Measurements from ENCODE around the gene GLYATL1. TPM values are rescaled to one million over a fixed set of nuclear protein-coding genes. Genes with fewer than 3 reads are reported as not detected.
A peak's percentile ranks its signal among the peaks of the same experiment; 100 is the strongest.
"Not testable (repeated sequence)": the region's sequence is repeated elsewhere in the genome, so short reads cannot be mapped to it uniquely, and the experiment has no call there.

Gene GLYATL1
- total RNA-seq, 3 donors from 2014 or later = 0.19 TPM; not detected in 2

DNA sequence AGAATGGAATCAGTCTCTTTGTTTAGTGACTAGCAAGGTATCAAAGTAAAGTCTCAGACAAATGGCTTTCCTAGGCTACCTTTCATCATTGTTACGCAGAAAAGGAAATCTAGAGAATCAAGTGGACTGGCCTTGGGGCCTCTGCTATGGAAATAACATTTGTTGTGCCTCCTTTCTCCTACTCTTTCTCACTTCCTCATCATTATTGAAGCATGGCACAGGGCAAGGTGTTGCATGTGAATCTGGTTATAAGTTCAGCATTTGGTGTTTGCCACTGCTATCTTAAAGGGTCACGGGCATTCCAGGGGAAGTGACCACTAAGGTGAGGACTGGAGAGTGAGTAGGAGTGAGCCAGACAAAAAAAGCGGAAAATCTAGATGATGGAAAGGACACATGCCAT, 54.9 kb downstream of the GLYATL1 start:
- TF ChIP-seq, protein P1, sequence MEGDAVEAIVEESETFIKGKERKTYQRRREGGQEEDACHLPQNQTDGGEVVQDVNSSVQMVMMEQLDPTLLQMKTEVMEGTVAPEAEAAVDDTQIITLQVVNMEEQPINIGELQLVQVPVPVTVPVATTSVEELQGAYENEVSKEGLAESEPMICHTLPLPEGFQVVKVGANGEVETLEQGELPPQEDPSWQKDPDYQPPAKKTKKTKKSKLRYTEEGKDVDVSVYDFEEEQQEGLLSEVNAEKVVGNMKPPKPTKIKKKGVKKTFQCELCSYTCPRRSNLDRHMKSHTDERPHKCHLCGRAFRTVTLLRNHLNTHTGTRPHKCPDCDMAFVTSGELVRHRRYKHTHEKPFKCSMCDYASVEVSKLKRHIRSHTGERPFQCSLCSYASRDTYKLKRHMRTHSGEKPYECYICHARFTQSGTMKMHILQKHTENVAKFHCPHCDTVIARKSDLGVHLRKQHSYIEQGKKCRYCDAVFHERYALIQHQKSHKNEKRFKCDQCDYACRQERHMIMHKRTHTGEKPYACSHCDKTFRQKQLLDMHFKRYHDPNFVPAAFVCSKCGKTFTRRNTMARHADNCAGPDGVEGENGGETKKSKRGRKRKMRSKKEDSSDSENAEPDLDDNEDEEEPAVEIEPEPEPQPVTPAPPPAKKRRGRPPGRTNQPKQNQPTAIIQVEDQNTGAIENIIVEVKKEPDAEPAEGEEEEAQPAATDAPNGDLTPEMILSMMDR (IDR thresholded peaks at IDR 0.05) = no peak
- DNase-seq = no peak

DNA sequence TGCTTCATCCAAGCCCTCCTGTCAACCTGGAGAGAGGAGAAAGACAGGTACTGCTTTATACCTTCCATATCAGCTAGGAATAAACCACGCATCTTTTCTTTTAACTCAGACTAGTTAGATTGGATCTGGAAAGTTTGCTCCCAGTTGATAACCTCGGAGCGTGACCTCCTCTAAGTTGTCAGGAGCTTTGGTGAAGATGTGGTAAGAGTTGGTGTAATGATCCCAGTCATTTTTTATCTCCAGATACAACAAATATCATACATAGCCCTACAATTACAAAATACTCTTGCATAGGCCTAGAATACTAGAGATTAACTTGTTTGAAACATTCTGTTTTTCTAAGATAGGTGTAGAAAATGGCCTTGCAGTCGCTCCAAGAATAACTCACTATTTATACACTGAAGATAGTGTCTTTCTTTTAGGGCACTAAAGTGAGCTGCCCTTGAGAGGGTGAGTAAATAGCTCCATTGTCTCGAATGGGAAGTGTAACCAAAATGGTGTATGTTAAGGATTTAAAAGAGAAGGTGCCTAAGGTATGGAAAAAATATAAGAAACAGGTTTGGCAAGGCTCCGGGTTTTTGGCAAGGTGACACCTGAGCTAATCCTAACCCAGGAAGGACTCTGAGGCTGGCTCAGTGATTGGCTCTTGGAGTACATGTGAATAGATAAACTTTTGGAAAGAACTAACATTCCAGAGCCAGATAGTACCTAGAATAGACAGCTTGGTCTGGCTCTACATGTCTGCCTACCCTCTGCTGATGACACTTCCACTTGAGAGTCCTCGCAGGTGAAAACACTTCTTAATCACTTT, 59.4 kb downstream of the GLYATL1 start:
- intact Hi-C loops (cut with DNase I, micrococcal nuclease) = no loop called here
- Histone ChIP-seq H3K4me3 (no peak overlapping the region), H3K9me3 (no peaks in the 10 kb centered on the region), H3K36me3 (ENCODE audit: low read depth) (no peaks in the 10 kb centered on the region), H3K4me1 (ENCODE audit: low read depth) (no peaks in the 10 kb centered on the region)
- ATAC-seq (peak; percentile 14), DNase-seq (no peak)
- TF ChIP-seq, protein P1 (IDR thresholded peaks at IDR 0.05) = no peak

More for the DNA sequence above, 54.9 kb downstream of the GLYATL1 start:
- intact Hi-C loops (cut with DNase I, micrococcal nuclease) = no loop called here
- H3K4me3 ChIP-seq = no peak overlapping the region
- H3K36me3 ChIP-seq (ENCODE audit: low read depth) = no peaks in the 10 kb centered on the region
- H3K9me3 ChIP-seq = no peaks in the 10 kb centered on the region
- no peaks in the 10 kb centered on the region for H3K4me1 ChIP-seq (ENCODE audit: low read depth)
- no peak for ATAC-seq

DNA sequence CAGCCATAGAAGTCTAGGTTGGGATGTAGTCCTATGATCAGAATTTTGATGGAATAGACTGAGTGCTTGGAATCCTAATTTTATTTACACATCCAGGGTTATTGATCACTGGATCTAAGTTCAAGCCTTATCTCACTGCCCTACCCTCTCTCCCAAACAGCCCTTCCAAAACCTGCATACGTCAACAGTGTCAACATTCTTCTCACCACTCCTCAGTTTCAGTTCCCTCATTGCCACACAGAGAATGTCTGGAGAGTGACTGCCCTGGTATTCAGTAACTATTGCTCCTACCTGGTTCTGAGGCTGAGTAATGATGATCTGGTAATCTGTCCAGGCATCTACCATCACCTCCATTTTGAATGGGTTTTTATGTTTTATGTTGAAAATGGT, 60.0 kb downstream of the GLYATL1 start:
- DNase-seq = peak in 1 of 3 donors; percentile 16
- Histone ChIP-seq H3K4me1 (ENCODE audit: low read depth) (no peaks in the 10 kb centered on the region), H3K4me3 (no peak overlapping the region), H3K9me3 (no peaks in the 10 kb centered on the region), H3K36me3 (ENCODE audit: low read depth) (no peaks in the 10 kb centered on the region)
- intact Hi-C loops (cut with DNase I, micrococcal nuclease) = no loop called here
- ATAC-seq = peak; percentile 87
- TF ChIP-seq, protein P1 (IDR thresholded peaks at IDR 0.05) = no peak

DNA sequence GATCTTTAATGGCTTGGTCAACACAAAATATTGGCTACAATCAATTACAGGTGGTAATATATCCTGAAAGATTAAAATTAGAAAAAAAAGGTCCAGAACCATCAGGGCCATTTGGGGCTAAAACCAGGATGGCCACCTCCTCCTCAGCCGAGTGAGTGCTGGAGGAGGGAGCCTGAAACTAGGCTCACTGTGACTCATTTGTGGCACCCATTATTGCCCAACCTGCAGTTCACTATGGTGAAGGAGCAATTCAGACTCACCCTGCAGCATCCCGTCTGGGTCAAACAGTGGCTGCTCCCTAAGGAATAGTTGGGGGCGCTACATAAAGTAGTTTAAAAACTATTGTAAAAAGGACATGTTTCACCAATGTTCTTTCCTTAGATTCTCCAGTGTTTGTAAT, 60.7 kb downstream of the GLYATL1 start:
- Histone ChIP-seq H3K9me3 (no peaks in the 10 kb centered on the region), H3K36me3 (ENCODE audit: low read depth) (no peaks in the 10 kb centered on the region), H3K4me1 (ENCODE audit: low read depth) (no peaks in the 10 kb centered on the region), H3K4me3 (no peak overlapping the region)
- no peak for ATAC-seq
- intact Hi-C loops (cut with DNase I, micrococcal nuclease) = no loop called here
- TF ChIP-seq, protein P1 (IDR thresholded peaks at IDR 0.05) = no peak
- DNase-seq = no peak

DNA sequence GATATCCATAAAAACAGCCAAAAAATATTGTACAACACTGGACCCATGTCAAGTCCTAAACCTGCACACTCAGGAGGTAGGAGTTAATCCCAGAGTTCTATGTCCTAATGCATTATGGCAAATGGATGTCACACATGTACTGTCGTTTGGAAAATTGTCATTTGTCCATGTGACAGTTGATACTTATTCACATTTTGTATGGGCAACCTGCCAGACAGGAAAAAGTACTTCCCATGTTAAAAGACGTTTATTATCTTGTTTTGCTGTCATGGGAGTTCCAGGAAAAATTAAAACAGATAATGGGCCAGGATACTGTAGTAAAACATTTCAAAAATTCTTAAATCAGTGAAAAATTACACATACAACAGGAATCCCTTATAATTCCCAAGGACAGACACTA, 62.7 kb downstream of the GLYATL1 start:
- ATAC-seq; H3K36me3 ChIP-seq (ENCODE audit: low read depth); H3K4me1 ChIP-seq (ENCODE audit: low read depth); H3K4me3 ChIP-seq; H3K9me3 ChIP-seq; intact Hi-C loops (cut with DNase I, micrococcal nuclease); DNase-seq: not testable (repeated sequence)

Other genes starting within 250 kb of the GLYATL1 start
- gene GLYAT, start 207.5 kb upstream of the GLYATL1 start, total RNA-seq = not detected
- not detected for gene GLYATL2, start 94.8 kb upstream of the GLYATL1 start, total RNA-seq
- not detected for gene GLYATL1B, start 146.8 kb downstream of the GLYATL1 start, total RNA-seq
- 1 to 10 TPM; 1.8 to 7.8 (median 2.5) TPM for gene FAM111B, start 167.7 kb downstream of the GLYATL1 start, total RNA-seq
- 10 to 100 TPM; 33.6 to 36.0 (median 35.6) TPM for gene FAM111A, start 203.4 kb downstream of the GLYATL1 start, total RNA-seq
- 10 to 100 TPM; 37.4 to 95.7 (median 53.8) TPM for gene DTX4, start 232.6 kb downstream of the GLYATL1 start, total RNA-seq